Measurements from ENCODE around the gene CGB2. TPM values are rescaled to one million over a fixed set of nuclear protein-coding genes. Genes with fewer than 3 reads are reported as not detected.
A peak's percentile ranks its signal among the peaks of the same experiment; 100 is the strongest.
"Not testable (repeated sequence)": the region's sequence is repeated elsewhere in the genome, so short reads cannot be mapped to it uniquely, and the experiment has no call there.

CGB2 gene
- total RNA-seq = not detected
- not detected for polyA plus RNA-seq
- long read RNA-seq, donor 1 = 0 reads
- long read RNA-seq, donor 2 = 0 reads

GRCh38 chr19:49031642-49032301 lies at the start of gene CGB2:
Gene CGB2, plus strand, starts transcription at chr19:49031890. Its CDS starts 206 bp downstream, at chr19:49032096.
- H3K36me3 ChIP-seq; intact Hi-C loops (cut with DNase I; ENCODE audit: low total_unique reads); H3K9me3 ChIP-seq; H3K27ac ChIP-seq; DNase-seq; H3K4me1 ChIP-seq; H3K4me3 ChIP-seq: not testable (repeated sequence)
- H3K27me3 ChIP-seq (replicated peaks in 1 of 7) = peaks cover 0 to 14% (median 5%) of the 10 kb centered on the region in 7 donors
- TF ChIP-seq, protein P1, sequence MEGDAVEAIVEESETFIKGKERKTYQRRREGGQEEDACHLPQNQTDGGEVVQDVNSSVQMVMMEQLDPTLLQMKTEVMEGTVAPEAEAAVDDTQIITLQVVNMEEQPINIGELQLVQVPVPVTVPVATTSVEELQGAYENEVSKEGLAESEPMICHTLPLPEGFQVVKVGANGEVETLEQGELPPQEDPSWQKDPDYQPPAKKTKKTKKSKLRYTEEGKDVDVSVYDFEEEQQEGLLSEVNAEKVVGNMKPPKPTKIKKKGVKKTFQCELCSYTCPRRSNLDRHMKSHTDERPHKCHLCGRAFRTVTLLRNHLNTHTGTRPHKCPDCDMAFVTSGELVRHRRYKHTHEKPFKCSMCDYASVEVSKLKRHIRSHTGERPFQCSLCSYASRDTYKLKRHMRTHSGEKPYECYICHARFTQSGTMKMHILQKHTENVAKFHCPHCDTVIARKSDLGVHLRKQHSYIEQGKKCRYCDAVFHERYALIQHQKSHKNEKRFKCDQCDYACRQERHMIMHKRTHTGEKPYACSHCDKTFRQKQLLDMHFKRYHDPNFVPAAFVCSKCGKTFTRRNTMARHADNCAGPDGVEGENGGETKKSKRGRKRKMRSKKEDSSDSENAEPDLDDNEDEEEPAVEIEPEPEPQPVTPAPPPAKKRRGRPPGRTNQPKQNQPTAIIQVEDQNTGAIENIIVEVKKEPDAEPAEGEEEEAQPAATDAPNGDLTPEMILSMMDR (IDR thresholded peaks at IDR 0.05 in 8 of 11, conservative IDR thresholded peaks at IDR 0.05 in 3 of 11) = peak in 5 of 11 experiments; percentile 9 to 38 (median 27)
- WGBS, 5 donors = 18 to 37% (median 27%) methylated on average over 27 to 28 of the region's 28 CpGs

- WGBS, 5 donors = 91 to 98% (median 97%) methylated on average over 9 of the region's 9 CpGs
- Histone ChIP-seq H3K27me3 (replicated peaks in 1 of 7) (no peaks in the 10 kb centered on the region), H3K9me3 (no peaks in the 10 kb centered on the region), H3K27ac (no peak overlapping the region), H3K4me3 (no peak overlapping the region), H3K36me3 (peaks cover 0 to 98% (median 47%) of the 10 kb centered on the region in 6 donors), H3K4me1 (no peaks in the 10 kb centered on the region)
- intact Hi-C loops (cut with DNase I; ENCODE audit: low total_unique reads) = no loop called here
- TF ChIP-seq, protein P1 (IDR thresholded peaks at IDR 0.05 in 8 of 11, conservative IDR thresholded peaks at IDR 0.05 in 3 of 11) = no peak
- TF ChIP-seq POLR2A (IDR thresholded peaks at IDR 0.05) (no peak), POLR2AphosphoS5 (IDR thresholded peaks at IDR 0.05) (no peak)
- DNase-seq = no peak
Measured at GRCh38 chr19:48982280-48982679, 49.4 kb upstream of the CGB2 start.

GRCh38 chr19:48985711-48986110 lies 46.0 kb upstream of the CGB2 start:
- intact Hi-C loops (cut with DNase I; ENCODE audit: low total_unique reads) = no loop called here
- TF ChIP-seq POLR2AphosphoS5 (IDR thresholded peaks at IDR 0.05) = peak in 1 of 3 donors; percentile 45
- TF ChIP-seq, protein P1 (IDR thresholded peaks at IDR 0.05 in 8 of 11, conservative IDR thresholded peaks at IDR 0.05 in 3 of 11) = no peak
- Histone ChIP-seq H3K27me3 (replicated peaks in 1 of 7) (no peaks in the 10 kb centered on the region), H3K27ac (no peak overlapping the region), H3K9me3 (no peaks in the 10 kb centered on the region), H3K4me1 (peaks cover 0 to 10% (median 0%) of the 10 kb centered on the region in 6 donors), H3K4me3 (no peak overlapping the region), H3K36me3 (peaks cover 0 to 100% (median 49%) of the 10 kb centered on the region in 6 donors)
- 96 to 99% (median 97%) methylated on average over 4 to 13 of the region's 13 CpGs for WGBS, 5 donors
- no peak for DNase-seq

DNA sequence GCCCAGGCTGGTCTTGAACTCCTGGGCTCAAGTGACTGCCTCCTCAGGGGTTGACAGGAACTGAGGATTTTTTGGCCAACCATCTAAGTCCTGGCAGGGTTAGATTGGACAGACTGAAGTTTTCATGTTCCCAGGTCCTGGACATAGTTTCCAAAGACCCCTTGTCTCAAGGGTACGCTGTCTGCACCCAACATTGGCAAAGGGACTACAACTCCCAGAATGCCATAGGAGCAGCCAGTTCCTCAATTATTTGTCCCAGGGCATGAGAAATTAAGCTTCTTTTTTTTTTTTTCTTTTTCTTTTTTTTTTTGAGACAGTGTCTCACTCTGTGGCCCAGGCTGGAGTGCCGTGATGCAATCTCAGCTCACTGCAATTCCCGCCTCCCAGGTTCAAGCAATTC lies 45.5 kb upstream of the CGB2 start:
- Histone ChIP-seq H3K27ac (no peak overlapping the region), H3K4me1 (peaks cover 0 to 15% (median 3%) of the 10 kb centered on the region in 6 donors), H3K9me3 (no peaks in the 10 kb centered on the region), H3K36me3 (peaks cover 0 to 100% (median 47%) of the 10 kb centered on the region in 6 donors), H3K27me3 (replicated peaks in 1 of 7) (no peaks in the 10 kb centered on the region), H3K4me3 (no peak overlapping the region)
- intact Hi-C loops (cut with DNase I; ENCODE audit: low total_unique reads) = no loop called here
- TF ChIP-seq POLR2A (IDR thresholded peaks at IDR 0.05) (no peak), POLR2AphosphoS5 (IDR thresholded peaks at IDR 0.05) (no peak)
- TF ChIP-seq, protein P1 (IDR thresholded peaks at IDR 0.05 in 8 of 11, conservative IDR thresholded peaks at IDR 0.05 in 3 of 11) = no peak
- no peak for DNase-seq
- WGBS, 5 donors = 84 to 94% (median 91%) methylated on average over 3 of the region's 3 CpGs
